ENCODE measurements around the gene NATD1.

NATD1 gene

GRCh38 chr17:21252796-21253645 is at the start of gene NATD1:
TSS of gene NATD1 (minus strand) at chr17:21253410. CDS start at chr17:21253264, 146 bp downstream.
- DNase-seq, result peak; percentile 77 to 85

- DNase-seq, result no peak
Measured at GRCh38 chr17:21301593-21302550, 48.7 kb upstream of the NATD1 start.

- no peak for DNase-seq
Measured at GRCh38 chr17:21300601-21301571, 47.7 kb upstream of the NATD1 start.

- DNase-seq, result no peak
Measured at GRCh38 chr17:21299981-21300600, 46.9 kb upstream of the NATD1 start.

GRCh38 chr17:21298983-21299519 is 45.8 kb upstream of the NATD1 start:
- no peak for DNase-seq

- DNase-seq, result no peak
Measured at GRCh38 chr17:21298056-21298982, 45.1 kb upstream of the NATD1 start.

GRCh38 chr17:21297597-21297996 is 44.4 kb upstream of the NATD1 start:
- DNase-seq, result no peak

GRCh38 chr17:21297026-21297520 is 43.9 kb upstream of the NATD1 start:
- DNase-seq, result no peak

GRCh38 chr17:21296097-21297025 is 43.2 kb upstream of the NATD1 start:
- DNase-seq, result no peak

GRCh38 chr17:21295036-21295952 is 42.1 kb upstream of the NATD1 start:
- DNase-seq, result no peak

- DNase-seq, result no peak
Measured at GRCh38 chr17:21294321-21295035, 41.3 kb upstream of the NATD1 start.

- DNase-seq, result no peak
Measured at GRCh38 chr17:21293831-21294210, 40.6 kb upstream of the NATD1 start.

- no peak for DNase-seq
Measured at GRCh38 chr17:21292867-21293830, 39.9 kb upstream of the NATD1 start.

- DNase-seq, result no peak
Measured at GRCh38 chr17:21291862-21292261, 38.7 kb upstream of the NATD1 start.

GRCh38 chr17:21291357-21291756 is 38.1 kb upstream of the NATD1 start:
- no peak for DNase-seq
